Measurements from ENCODE around the gene ZNFX1.

DNA sequence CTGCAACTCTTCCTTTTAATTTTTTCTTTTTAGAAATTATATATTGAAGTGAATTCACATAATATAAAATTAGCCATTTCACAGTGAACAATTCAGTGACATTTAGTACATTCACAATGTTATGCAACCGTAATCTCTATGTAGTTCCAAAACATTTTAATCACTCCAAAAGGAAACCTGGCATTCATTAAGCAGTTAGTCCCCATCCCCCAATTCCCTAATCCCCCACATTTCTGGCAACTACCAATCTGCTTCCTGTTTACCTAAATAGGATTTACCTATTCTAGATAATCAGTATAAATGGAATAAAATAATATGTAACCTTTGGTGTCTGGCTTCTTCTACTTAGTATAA is 67.1 kb downstream of the ZNFX1 start:
- TF ChIP-seq CTCF (IDR thresholded peaks at IDR 0.05), result no peak
- TF ChIP-seq KDM1A (IDR thresholded peaks at IDR 0.05; ENCODE audit: low read depth), result no peak
- no peak for TF ChIP-seq POLR2A (IDR thresholded peaks at IDR 0.05; ENCODE audit: low read length)
